Mesenteric fat pad (tissue), 1 donor: ENCODE measurements around the gene SLC10A7. TPM values are rescaled to one million over a fixed set of nuclear protein-coding genes. Genes with fewer than 3 reads are reported as not detected.
"Not testable (repeated sequence)": the region's sequence is repeated elsewhere in the genome, so short reads cannot be mapped to it uniquely, and the experiment has no call there.

Experiments used
- DNase-seq: peaks from one replicate; pipeline ENCODE4 v3.0.0-alpha.2; 2020; ENCODE audit warnings: low spot score
- total RNA-seq: library from RNA; stranded (reverse); fragmentation: NEBNext Ultra II Directional; extraction: Animal tissue kit (Norgen Biotek cat#: 25700); gene quantifications from one replicate; pipeline ENCODE4 v1.2.1, GENCODE V29; 2021
- donor health status: DM: yes; HTN: yes; CAD: no.

The SLC10A7 gene
- total RNA-seq, 1 donor from 2014 or later, result 12.0 TPM

GRCh38 chr4:146367347-146367746, 154.4 kb downstream of the SLC10A7 start:
- no peak for DNase-seq

DNA sequence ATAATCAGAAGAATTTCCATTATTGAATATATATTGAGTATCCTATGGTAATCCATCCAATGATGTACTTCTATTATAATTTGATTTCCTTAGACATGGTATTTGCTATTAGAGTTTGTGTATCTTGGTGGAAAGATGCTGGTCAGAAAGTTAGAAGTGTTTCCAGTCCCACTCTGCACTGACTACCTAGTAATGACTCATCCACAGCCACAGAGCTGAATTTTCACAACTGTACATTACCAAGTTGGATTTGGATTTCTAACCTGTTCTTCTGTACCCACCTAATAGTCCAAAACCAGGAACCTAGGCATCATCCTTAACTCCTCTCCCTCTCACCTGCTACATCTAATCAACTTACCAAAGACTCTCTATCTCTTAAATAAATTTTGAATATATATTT, 162.0 kb downstream of the SLC10A7 start:
- DNase-seq, result no peak

- DNase-seq, result not testable (repeated sequence)
Measured at GRCh38 chr4:146350114-146350513, 171.6 kb downstream of the SLC10A7 start.

GRCh38 chr4:146349306-146349705, 172.4 kb downstream of the SLC10A7 start:
- DNase-seq, result no peak

- no peak for DNase-seq
Measured at GRCh38 chr4:146347822-146348221, 173.9 kb downstream of the SLC10A7 start.

GRCh38 chr4:146346276-146346675, 175.5 kb downstream of the SLC10A7 start:
- no peak for DNase-seq

GRCh38 chr4:146343776-146344175, 178.0 kb downstream of the SLC10A7 start:
- DNase-seq, result no peak

DNA sequence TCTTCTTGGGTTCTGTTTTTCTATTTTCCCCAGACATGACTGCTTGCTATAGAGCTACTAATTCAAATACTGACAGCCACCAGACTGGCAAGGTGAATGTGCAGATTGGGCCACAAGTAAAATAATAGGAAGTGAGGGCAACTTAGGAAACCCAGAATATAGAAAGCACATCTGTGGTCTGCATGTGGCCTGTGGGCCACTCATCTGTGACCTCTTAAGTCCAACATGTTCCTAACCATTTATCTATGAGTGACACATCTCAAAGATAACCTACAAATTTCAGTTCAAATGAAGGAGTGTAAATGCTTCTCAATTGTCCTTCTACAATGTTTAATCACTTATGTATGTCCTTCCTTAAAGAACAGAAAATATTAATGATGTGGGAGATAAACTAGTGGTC, 178.5 kb downstream of the SLC10A7 start:
- no peak for DNase-seq

- no peak for DNase-seq
Measured at GRCh38 chr4:146342600-146343192, 179.0 kb downstream of the SLC10A7 start.

DNA sequence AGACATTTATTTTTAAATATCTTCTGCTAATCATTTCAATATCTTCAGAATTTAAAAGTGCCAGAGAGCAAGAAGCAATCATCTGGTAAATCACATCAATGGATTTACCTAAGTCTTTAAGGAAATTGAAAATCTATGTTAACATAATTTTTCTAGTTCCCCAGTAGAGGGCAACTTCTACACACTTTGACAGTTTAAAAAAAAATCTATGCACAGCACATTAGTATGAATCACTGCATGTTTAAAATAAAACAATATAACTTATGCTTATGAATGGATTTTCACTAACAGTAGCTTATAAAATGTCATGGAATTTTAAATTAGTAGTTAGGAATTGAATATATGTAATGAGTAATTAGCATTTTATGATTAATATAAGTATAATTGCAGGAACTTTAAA, 180.9 kb downstream of the SLC10A7 start:
- no peak for DNase-seq

- DNase-seq, result no peak
Measured at GRCh38 chr4:146338512-146338911, 183.2 kb downstream of the SLC10A7 start.

DNA sequence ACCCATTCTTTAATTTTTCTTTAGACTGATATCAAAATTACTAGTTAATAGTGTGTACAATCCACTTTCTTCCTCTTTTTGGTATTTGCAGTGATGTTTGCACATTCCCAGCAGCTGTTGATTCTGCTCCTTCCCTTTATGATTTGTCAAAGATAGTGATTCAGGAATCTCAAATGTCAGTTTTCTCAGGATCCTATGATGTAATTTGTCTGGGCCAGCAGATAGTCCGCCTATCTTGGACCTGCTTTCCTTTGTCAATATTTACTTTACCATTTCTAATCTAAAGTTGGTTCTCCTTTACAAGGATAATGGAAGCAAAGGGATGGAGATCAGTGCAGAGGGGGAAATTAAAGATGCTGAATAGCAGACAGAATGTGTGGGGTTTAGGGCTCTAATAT, 185.3 kb downstream of the SLC10A7 start:
- DNase-seq, result no peak

GRCh38 chr4:146335763-146336409, 185.9 kb downstream of the SLC10A7 start:
- no peak for DNase-seq

- no peak for DNase-seq
Measured at GRCh38 chr4:146334862-146335449, 186.8 kb downstream of the SLC10A7 start.

- DNase-seq, result no peak
Measured at GRCh38 chr4:146333895-146334262, 187.9 kb downstream of the SLC10A7 start.

GRCh38 chr4:146333187-146333894, 188.4 kb downstream of the SLC10A7 start:
- DNase-seq, result no peak

DNA sequence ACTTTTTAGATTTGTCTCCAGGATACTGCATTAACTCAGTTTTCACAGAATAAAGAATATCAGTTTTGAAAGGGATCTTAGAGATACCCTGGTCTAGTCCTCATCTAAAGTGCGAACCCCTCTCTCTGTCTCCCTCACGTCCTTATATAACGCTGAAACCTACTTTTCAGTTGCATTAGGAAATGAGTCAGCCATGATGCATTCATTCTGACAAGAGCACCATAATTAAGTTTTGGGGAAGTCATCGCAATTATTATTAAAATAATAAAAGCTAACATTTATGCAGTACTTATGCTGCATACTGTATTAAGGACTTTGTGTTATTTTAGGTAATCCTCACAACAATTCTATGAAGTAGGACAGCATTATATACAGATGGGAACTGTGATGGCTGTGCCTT, 191.3 kb downstream of the SLC10A7 start:
- DNase-seq, result no peak

GRCh38 chr4:146329050-146329716, 192.6 kb downstream of the SLC10A7 start:
- DNase-seq, result no peak

GRCh38 chr4:146327859-146328650, 193.7 kb downstream of the SLC10A7 start:
- DNase-seq, result no peak

DNA sequence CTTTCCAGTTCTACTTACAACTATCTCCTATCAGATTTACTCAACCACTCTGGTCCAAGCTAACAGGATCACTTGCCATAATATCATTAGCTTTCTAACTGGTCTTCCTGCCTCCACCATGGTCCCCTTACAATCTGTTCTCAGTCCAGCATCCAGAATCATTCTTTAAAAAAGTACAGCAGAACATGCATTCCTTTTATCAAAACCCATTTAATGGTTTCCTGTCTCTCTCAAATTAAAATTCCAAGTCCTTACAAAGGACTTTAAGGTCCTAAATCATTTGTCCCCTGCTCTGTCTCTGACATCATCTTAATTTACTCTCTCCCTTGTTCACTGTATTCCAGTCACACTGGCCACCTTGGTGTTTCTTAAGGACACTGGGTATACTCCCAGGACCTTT, 202.8 kb downstream of the SLC10A7 start:
- no peak for DNase-seq

- no peak for DNase-seq
Measured at GRCh38 chr4:146317783-146318182, 204.0 kb downstream of the SLC10A7 start.
